ENCODE results near the gene ABCG1. TPM values are rescaled to one million over a fixed set of nuclear protein-coding genes. Genes with fewer than 3 reads are reported as not detected.

The ABCG1 gene
- total RNA-seq, 1 donor from 2014 or later, result 11.1 TPM

- peak; percentile 93 for DNase-seq
- intact Hi-C loops (cut with micrococcal nuclease), result no loop called here
- peak; percentile 97 for ATAC-seq
These were observed 9.2 kb downstream of the ABCG1 start for GRCh38 chr21:42227909-42228708.

- intact Hi-C loops (cut with micrococcal nuclease), result no loop called here
These were observed 9.8 kb downstream of the ABCG1 start for GRCh38 chr21:42228709-42229220.

GRCh38 chr21:42229676-42230075 is 10.7 kb downstream of the ABCG1 start:
- intact Hi-C loops (cut with micrococcal nuclease), result no loop called here
- ATAC-seq, result no peak

More at GRCh38 chr21:42228709-42229220, 9.8 kb downstream of the ABCG1 start:
- ATAC-seq (no peak), DNase-seq (no peak)

GRCh38 chr21:42230178-42230577 is 11.2 kb downstream of the ABCG1 start:
- intact Hi-C loops (cut with micrococcal nuclease), result no loop called here
- ATAC-seq, result no peak
- DNase-seq, result no peak

More at GRCh38 chr21:42229676-42230075, 10.7 kb downstream of the ABCG1 start:
- DNase-seq, result no peak

- no peak for DNase-seq
- intact Hi-C loops (cut with micrococcal nuclease), result no loop called here
- ATAC-seq, result no peak
These were observed 11.7 kb downstream of the ABCG1 start for GRCh38 chr21:42230636-42231035.

GRCh38 chr21:42231756-42232155 is 12.8 kb downstream of the ABCG1 start:
- intact Hi-C loops (cut with micrococcal nuclease), result no loop called here
- ATAC-seq, result no peak
- DNase-seq, result no peak

GRCh38 chr21:42232176-42232825 is 13.4 kb downstream of the ABCG1 start:
- DNase-seq (no peak), ATAC-seq (no peak)
- intact Hi-C loops (cut with micrococcal nuclease), result no loop called here

GRCh38 chr21:42233067-42233961 is 14.4 kb downstream of the ABCG1 start:
- intact Hi-C loops (cut with micrococcal nuclease), result no loop called here
- peak; percentile 83 for ATAC-seq
- DNase-seq, result peak; percentile 82

- intact Hi-C loops (cut with micrococcal nuclease), result no loop called here
- DNase-seq (no peak), ATAC-seq (no peak)
These were observed 15.1 kb downstream of the ABCG1 start for GRCh38 chr21:42234041-42234440.

GRCh38 chr21:42234464-42235241 is 15.7 kb downstream of the ABCG1 start:
- peak; percentile 87 for DNase-seq
- peak; percentile 72 for ATAC-seq
- intact Hi-C loops (cut with micrococcal nuclease), result no loop called here

- DNase-seq (no peak), ATAC-seq (no peak)
- intact Hi-C loops (cut with micrococcal nuclease), result no loop called here
These were observed 16.7 kb downstream of the ABCG1 start for GRCh38 chr21:42235593-42235992.

GRCh38 chr21:42236014-42236413 is 17.1 kb downstream of the ABCG1 start:
- DNase-seq (peak; percentile 77), ATAC-seq (peak; percentile 34)
- intact Hi-C loops (cut with micrococcal nuclease), result no loop called here

GRCh38 chr21:42236693-42237092 is 17.8 kb downstream of the ABCG1 start:
- no peak for DNase-seq
- intact Hi-C loops (cut with micrococcal nuclease), result no loop called here
- no peak for ATAC-seq

- DNase-seq (no peak), ATAC-seq (no peak)
- intact Hi-C loops (cut with micrococcal nuclease), result no loop called here
These were observed 18.2 kb downstream of the ABCG1 start for GRCh38 chr21:42237161-42237560.

- no peak for ATAC-seq
- no peak for DNase-seq
- intact Hi-C loops (cut with micrococcal nuclease), result no loop called here
These were observed 18.6 kb downstream of the ABCG1 start for GRCh38 chr21:42237577-42237976.

GRCh38 chr21:42238185-42238934 is 19.4 kb downstream of the ABCG1 start:
- intact Hi-C loops (cut with micrococcal nuclease), result no loop called here
- ATAC-seq (no peak), DNase-seq (no peak)

- ATAC-seq (no peak), DNase-seq (no peak)
- intact Hi-C loops (cut with micrococcal nuclease), result no loop called here
These were observed 20.6 kb downstream of the ABCG1 start for GRCh38 chr21:42239556-42239955.

- no peak for ATAC-seq
- DNase-seq, result no peak
- intact Hi-C loops (cut with micrococcal nuclease), result no loop called here
These were observed 21.0 kb downstream of the ABCG1 start for GRCh38 chr21:42239973-42240372.
